Astrocyte of the spinal cord (primary cell): ENCODE measurements around the gene GSTM3.

ENCODE experiments used
- DNase-seq: peaks from one replicate; pipeline ENCODE4 v3.0.0; 2011; ENCODE audit warnings: low read depth, low spot score
- H3K4me3 ChIP-seq: 2 replicates; pipeline ENCODE4 v1.5.1; 2011; ENCODE audit warnings: low read depth, mild to moderate bottlenecking, low read length, moderate library complexity
- CTCF ChIP-seq: IDR thresholded peaks from 2 replicates; pipeline ENCODE4 v1.5.1; 2012; ENCODE audit warnings: low read depth, mild to moderate bottlenecking, low read length, inconsistent platforms
- in situ Hi-C: cut with HindIII; loops from 2 replicates; pipeline ENCODE4 v1.10.0; 2017; ENCODE audit warnings: low sequenced_read_pairs

Gene GSTM3

GRCh38 chr1:109782927-109783326, 42.1 kb upstream of the GSTM3 start:
- H3K4me3 ChIP-seq = no peak overlapping the region
- TF ChIP-seq CTCF = no peak
- DNase-seq = no peak
- in situ Hi-C loops = loop anchor here (25.0 kb wide), 1 partner anchor 129 kb away; the partner anchor contains the start of gene CSF1

- in situ Hi-C loops = loop anchor here (25.0 kb wide), 1 partner anchor 130 kb away; the partner anchor contains the start of gene CSF1
- no peak for TF ChIP-seq CTCF
- no peak overlapping the region for H3K4me3 ChIP-seq
- no peak for DNase-seq
Measured at GRCh38 chr1:109782514-109782913, 41.7 kb upstream of the GSTM3 start.

- no peak for TF ChIP-seq CTCF
- DNase-seq = no peak
- in situ Hi-C loops = loop anchor here (25.0 kb wide), 1 partner anchor 130 kb away; the partner anchor contains the start of gene CSF1
- H3K4me3 ChIP-seq = no peak overlapping the region
Measured at GRCh38 chr1:109781806-109782205, 41.0 kb upstream of the GSTM3 start.

GRCh38 chr1:109780982-109781381, 40.1 kb upstream of the GSTM3 start:
- DNase-seq = no peak
- TF ChIP-seq CTCF = no peak
- no peak overlapping the region for H3K4me3 ChIP-seq
- in situ Hi-C loops = loop anchor here (25.0 kb wide), 1 partner anchor 131 kb away; the partner anchor contains the start of gene CSF1

GRCh38 chr1:109777980-109778625, 37.3 kb upstream of the GSTM3 start:
- H3K4me3 ChIP-seq = no peak overlapping the region
- no peak for TF ChIP-seq CTCF
- in situ Hi-C loops = loop anchor here (10.0 to 25.0 kb wide), 2 partner anchors 133 to 134 kb away; partner anchors contain the start of gene CSF1
- DNase-seq = no peak

GRCh38 chr1:109777436-109777835, 36.6 kb upstream of the GSTM3 start:
- no peak for DNase-seq
- no peak for TF ChIP-seq CTCF
- no peak overlapping the region for H3K4me3 ChIP-seq
- in situ Hi-C loops = loop anchor here (10.0 to 25.0 kb wide), 2 partner anchors 133 to 135 kb away; partner anchors contain the start of gene CSF1
